HPDE6-E6E7 (cell line): Measurements from ENCODE around the gene NTRK3.

ENCODE experiments used
- DNase-seq: peaks from one replicate; pipeline ENCODE4 v3.0.0; 2011; ENCODE audit warnings: missing footprints; ENCODE audit errors: extremely low spot score

Gene NTRK3

GRCh38 chr15:87998630-87999029 lies 257.9 kb downstream of the NTRK3 start:
- DNase-seq, result no peak

GRCh38 chr15:87986776-87987175 lies 269.8 kb downstream of the NTRK3 start:
- no peak for DNase-seq

GRCh38 chr15:87985451-87985850 lies 271.1 kb downstream of the NTRK3 start:
- no peak for DNase-seq

- no peak for DNase-seq
These were observed 274.6 kb downstream of the NTRK3 start for GRCh38 chr15:87981969-87982368.

- DNase-seq, result no peak
These were observed 278.6 kb downstream of the NTRK3 start for GRCh38 chr15:87977907-87978306.

- no peak for DNase-seq
These were observed 280.0 kb downstream of the NTRK3 start for GRCh38 chr15:87976552-87976951.

GRCh38 chr15:87973501-87974215 lies 282.9 kb downstream of the NTRK3 start:
- no peak for DNase-seq

GRCh38 chr15:87971076-87971475 lies 285.5 kb downstream of the NTRK3 start:
- no peak for DNase-seq

- no peak for DNase-seq
These were observed 288.6 kb downstream of the NTRK3 start for GRCh38 chr15:87967951-87968350.

GRCh38 chr15:87965304-87965703 lies 291.2 kb downstream of the NTRK3 start:
- no peak for DNase-seq

- DNase-seq, result no peak
These were observed 294.1 kb downstream of the NTRK3 start for GRCh38 chr15:87962428-87962827.

- DNase-seq, result no peak
These were observed 294.6 kb downstream of the NTRK3 start for GRCh38 chr15:87961851-87962420.

GRCh38 chr15:87959662-87960061 lies 296.9 kb downstream of the NTRK3 start:
- DNase-seq, result no peak

- no peak for DNase-seq
These were observed 297.5 kb downstream of the NTRK3 start for GRCh38 chr15:87959080-87959479.

GRCh38 chr15:87955284-87955909 lies 301.1 kb downstream of the NTRK3 start:
- no peak for DNase-seq

- DNase-seq, result no peak
These were observed 301.7 kb downstream of the NTRK3 start for GRCh38 chr15:87954793-87955192.

- DNase-seq, result no peak
These were observed 303.7 kb downstream of the NTRK3 start for GRCh38 chr15:87952736-87953287.

- DNase-seq, result no peak
These were observed 306.8 kb downstream of the NTRK3 start for GRCh38 chr15:87949575-87950223.

GRCh38 chr15:87949151-87949574 lies 307.4 kb downstream of the NTRK3 start:
- no peak for DNase-seq

- no peak for DNase-seq
These were observed 309.0 kb downstream of the NTRK3 start for GRCh38 chr15:87947560-87947959.

- DNase-seq, result no peak
These were observed 311.3 kb downstream of the NTRK3 start for GRCh38 chr15:87945246-87945645.

GRCh38 chr15:87944691-87945090 lies 311.8 kb downstream of the NTRK3 start:
- DNase-seq, result no peak
